Measurements from ENCODE around the gene RARB.

The RARB gene

DNA sequence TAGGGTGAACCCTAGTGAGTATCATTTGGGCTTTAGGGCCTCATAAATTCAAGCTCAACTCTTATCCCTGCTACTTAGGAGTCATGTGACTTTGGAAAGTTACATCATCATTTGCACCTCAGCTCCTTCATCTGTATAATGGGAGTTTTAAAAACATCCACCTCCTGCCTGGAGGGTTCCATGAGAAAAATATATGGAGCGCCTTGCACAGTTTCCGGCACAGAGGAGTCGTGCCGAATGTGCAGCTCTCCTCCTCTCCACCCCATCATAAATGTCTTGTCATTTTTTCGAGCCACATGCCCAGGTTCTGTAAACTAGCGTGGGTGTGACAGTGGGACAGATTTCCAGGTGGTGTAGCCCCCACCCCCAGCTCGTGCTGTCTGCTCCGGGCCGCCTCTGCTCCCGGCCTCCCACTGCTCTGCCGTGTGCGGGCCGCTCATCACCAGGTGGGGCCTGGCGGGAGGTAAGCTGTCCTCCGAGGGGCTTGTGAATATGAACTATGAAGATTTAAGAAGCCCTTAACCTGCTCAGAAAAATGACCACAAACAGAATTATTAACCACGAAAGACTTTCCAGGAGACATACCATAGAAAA lies 146.2 kb downstream of the RARB start:
- TF ChIP-seq, protein P1, sequence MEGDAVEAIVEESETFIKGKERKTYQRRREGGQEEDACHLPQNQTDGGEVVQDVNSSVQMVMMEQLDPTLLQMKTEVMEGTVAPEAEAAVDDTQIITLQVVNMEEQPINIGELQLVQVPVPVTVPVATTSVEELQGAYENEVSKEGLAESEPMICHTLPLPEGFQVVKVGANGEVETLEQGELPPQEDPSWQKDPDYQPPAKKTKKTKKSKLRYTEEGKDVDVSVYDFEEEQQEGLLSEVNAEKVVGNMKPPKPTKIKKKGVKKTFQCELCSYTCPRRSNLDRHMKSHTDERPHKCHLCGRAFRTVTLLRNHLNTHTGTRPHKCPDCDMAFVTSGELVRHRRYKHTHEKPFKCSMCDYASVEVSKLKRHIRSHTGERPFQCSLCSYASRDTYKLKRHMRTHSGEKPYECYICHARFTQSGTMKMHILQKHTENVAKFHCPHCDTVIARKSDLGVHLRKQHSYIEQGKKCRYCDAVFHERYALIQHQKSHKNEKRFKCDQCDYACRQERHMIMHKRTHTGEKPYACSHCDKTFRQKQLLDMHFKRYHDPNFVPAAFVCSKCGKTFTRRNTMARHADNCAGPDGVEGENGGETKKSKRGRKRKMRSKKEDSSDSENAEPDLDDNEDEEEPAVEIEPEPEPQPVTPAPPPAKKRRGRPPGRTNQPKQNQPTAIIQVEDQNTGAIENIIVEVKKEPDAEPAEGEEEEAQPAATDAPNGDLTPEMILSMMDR (IDR thresholded peaks at IDR 0.05; ENCODE audit: extremely low read depth, missing control alignments), result no peak
- no peak for DNase-seq (ENCODE audit: low spot score)

DNA sequence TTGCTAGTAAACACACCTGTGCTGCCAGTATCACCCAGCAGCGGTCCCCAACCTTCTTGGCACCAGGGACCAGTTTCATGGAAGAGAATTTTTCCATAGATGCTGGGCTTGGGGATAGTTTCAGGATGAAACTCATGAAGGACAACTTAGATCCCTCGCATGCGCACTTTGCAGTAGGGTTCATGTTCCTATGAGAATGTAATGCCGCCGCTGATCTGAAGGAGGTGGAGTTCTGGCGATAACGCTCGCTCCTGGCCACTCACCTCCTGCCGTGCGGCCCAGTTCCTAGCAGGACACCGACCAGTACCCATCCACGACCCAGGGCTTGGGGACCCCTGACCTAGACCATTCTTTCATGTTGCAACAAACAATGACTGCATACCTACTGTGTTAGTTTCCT lies 146.9 kb downstream of the RARB start:
- TF ChIP-seq, protein P1 (IDR thresholded peaks at IDR 0.05; ENCODE audit: extremely low read depth, missing control alignments), result no peak

DNA sequence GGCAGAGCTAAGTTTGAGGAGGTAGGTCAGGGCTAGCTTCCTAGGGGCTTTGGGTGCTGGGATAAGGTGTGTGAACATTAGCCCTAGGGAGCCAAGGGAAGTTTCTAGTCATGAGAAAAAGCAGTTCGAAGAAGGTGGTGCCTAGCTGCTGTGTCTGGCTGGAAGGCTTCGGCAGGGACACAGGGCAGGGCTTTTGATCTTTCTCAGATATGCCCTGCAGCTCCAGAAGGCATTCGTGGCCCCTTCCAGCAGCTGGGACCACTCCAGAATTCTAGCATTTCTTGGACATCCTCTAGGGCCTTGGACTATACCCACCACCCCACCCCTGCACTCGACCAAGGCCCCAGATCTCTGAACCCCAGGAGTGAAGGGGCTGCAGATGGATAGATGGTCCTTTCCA lies 148.1 kb downstream of the RARB start:
- TF ChIP-seq, protein P1 (IDR thresholded peaks at IDR 0.05; ENCODE audit: extremely low read depth, missing control alignments), result no peak
- no peak for DNase-seq (ENCODE audit: low spot score)

More for the DNA sequence above, 146.9 kb downstream of the RARB start:
- no peak for DNase-seq (ENCODE audit: low spot score)

DNA sequence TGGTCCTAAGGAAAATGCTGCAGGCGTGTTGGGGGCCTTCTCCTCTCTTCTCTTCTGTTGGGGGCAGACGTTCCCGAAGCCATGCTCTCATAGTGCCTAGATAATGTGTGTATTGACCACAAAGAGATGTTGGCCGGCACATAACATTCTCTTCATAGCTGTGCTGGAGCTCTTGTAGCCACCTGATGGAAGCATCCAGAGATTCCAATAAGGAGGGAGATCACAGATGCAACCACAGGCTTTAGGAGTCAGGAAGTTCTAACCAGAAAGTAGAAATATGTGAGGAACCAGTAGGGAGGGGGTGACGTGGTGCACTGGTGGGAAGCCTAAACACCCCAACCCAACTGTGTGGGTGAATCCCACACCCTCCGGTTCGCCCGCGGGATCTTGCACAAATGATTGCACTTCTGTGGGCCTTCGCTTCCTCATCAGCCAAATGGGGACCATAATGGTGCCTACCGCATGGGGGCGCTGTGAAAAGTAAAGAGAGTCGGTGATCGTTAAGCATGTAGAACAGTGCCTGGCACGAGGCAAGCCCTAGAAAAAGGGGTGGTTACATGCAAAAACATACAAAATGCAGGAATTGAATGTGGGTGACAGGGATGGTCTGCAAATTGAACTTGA lies 148.9 kb downstream of the RARB start:
- DNase-seq (ENCODE audit: low spot score), result no peak
- TF ChIP-seq, protein P1 (IDR thresholded peaks at IDR 0.05; ENCODE audit: extremely low read depth, missing control alignments), result no peak

DNA sequence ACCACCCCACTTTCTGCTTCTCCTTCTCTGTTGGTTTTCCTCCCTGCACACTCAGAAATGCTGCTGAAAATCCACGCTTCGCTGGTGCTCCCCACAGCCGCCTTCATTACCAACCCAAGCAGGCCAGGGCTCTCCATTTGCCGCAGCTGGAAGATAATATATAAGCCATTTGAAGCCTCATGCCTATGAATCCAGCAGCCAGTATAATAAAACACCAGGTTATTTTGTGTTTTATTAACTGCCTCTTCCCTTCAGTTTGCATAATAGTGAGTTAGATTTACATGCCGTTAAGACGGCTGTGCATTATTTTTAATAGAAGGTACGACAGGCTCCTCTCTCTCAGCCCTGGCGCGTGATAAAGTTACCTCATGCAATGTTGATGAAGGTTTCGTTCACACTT lies 150.0 kb downstream of the RARB start:
- TF ChIP-seq, protein P1 (IDR thresholded peaks at IDR 0.05; ENCODE audit: extremely low read depth, missing control alignments), result no peak
- no peak for DNase-seq (ENCODE audit: low spot score)

DNA sequence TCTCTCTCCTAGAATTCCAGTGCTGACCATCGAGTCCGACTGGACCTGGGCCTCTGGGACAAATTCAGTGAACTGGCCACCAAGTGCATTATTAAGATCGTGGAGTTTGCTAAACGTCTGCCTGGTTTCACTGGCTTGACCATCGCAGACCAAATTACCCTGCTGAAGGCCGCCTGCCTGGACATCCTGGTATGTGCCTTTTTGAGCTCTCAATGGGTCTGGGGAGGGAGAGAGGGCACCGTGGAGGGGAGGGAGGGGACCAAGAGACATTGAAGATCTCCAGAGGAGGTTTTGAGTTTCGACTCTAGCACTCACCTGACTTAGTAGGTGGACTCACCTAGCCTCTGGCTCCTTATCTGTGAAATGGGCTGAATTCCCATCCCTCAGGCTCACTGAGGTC lies 152.5 kb downstream of the RARB start:
- DNase-seq (ENCODE audit: low spot score), result no peak
- TF ChIP-seq, protein P1 (IDR thresholded peaks at IDR 0.05; ENCODE audit: extremely low read depth, missing control alignments), result no peak

DNA sequence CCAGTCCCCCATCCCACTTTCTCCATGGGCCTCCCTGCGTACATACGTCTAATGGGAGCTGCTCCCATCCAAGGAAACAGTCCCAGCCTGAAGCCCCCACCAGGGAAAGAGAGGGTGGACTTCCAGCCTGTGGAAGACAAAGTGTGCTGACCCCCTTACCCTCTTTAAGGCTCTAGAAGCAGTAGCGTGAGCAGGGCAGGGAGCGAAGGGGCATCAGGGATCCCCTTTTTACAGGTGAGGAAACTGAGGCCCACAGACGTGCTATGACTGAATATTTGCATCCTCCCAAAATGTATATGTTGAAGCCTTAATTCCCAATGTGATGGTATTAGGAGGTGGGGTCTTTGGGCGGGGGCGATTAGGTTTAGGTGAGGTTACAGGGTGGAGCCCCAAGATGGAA lies 153.3 kb downstream of the RARB start:
- no peak for DNase-seq (ENCODE audit: low spot score)
- TF ChIP-seq, protein P1 (IDR thresholded peaks at IDR 0.05; ENCODE audit: extremely low read depth, missing control alignments), result no peak

All from GM20000 (cell line).